ENCODE results near the gene DCK.
"Not testable (repeated sequence)": the region's sequence is repeated elsewhere in the genome, so short reads cannot be mapped to it uniquely, and the experiment has no call there.

DCK gene

GRCh38 chr4:70997036-70997435 lies 3.6 kb downstream of the DCK start:
- DNase-seq (ENCODE audit: low read depth), result no peak
- H3K4me3 ChIP-seq (ENCODE audit: control insufficient read depth, low read depth, low read length), result no peak overlapping the region
- no peak for TF ChIP-seq CTCF (IDR thresholded peaks at IDR 0.05; ENCODE audit: control insufficient read depth, insufficient read depth, low read depth, low read length, missing control alignments)

DNA sequence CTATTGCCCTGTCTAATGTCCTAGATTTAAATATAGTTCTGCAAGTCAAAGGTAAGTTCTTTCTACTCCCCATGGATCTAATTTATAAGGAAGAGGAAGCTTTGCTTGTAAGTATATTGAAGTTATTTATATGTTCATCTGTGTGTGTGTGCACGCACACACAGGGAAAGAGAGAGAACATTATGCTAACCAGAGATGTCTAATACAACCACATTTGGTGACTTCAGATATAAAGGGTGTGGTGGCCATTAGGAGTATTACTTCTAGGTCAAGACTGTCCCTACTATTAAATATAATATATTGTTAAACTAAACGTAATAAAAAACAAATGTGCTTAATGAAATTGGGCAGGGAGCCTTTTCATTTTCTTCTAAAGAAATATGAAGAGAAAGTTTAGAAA lies 4.1 kb downstream of the DCK start:
- H3K4me3 ChIP-seq (ENCODE audit: control insufficient read depth, low read depth, low read length), result no peak overlapping the region
- no peak for DNase-seq (ENCODE audit: low read depth)
- TF ChIP-seq CTCF (IDR thresholded peaks at IDR 0.05; ENCODE audit: control insufficient read depth, insufficient read depth, low read depth, low read length, missing control alignments), result no peak

DNA sequence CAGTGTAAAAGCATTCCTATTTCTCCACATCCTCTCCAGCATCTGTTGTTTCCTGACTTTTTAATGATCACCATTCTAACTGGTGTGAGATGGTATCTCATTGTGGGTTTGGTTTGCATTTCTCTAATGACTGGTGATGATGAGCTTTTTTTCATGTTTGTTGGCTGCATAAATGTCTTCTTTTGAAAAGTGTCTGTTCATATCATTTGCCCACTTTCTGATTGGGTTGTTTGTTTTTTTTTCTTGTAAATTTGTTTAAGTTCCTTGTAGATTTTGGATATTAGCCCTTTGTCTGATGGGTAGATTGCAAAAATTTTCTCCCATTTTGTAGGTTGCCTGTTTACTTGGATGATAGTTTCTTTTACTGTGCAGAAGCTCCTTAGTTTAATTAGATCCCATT lies 6.2 kb downstream of the DCK start:
- not testable (repeated sequence) for DNase-seq (ENCODE audit: low read depth); H3K4me3 ChIP-seq (ENCODE audit: control insufficient read depth, low read depth, low read length)

GRCh38 chr4:71001363-71001762 lies 7.9 kb downstream of the DCK start:
- not testable (repeated sequence) for H3K4me3 ChIP-seq (ENCODE audit: control insufficient read depth, low read depth, low read length); DNase-seq (ENCODE audit: low read depth)

DNA sequence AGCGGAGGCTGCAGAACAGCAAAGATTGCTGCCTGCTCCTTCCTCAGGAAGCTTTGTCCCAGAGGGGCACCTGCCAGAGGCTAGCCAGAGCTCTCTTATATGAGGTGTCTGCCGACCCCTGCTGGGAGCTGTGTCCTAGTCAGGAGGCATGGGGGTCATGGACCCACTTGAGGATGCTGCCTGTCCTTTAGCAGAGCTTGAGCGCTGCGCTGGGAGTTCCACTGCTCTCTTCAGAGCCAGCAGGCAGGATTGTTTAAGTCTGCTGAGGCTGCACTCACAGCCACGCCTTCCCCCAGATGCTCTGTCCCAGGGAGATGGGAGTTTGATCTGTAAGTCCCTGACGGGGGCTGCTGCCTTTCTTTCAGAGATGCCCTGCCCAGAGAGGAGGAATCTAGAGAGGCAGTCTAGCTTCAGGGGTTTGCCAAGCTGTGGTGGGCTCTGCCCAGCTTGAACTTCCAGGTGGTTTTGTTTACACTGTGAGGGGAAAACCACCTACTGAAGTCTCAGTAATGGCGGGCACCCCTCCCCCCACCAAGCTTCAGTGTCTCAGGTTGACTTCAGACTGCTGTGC lies 10.9 kb downstream of the DCK start:
- no peak for TF ChIP-seq CTCF (IDR thresholded peaks at IDR 0.05; ENCODE audit: control insufficient read depth, insufficient read depth, low read depth, low read length, missing control alignments)
- DNase-seq (ENCODE audit: low read depth), result no peak
- no peak overlapping the region for H3K4me3 ChIP-seq (ENCODE audit: control insufficient read depth, low read depth, low read length)

GRCh38 chr4:71005025-71005424 lies 11.6 kb downstream of the DCK start:
- not testable (repeated sequence) for DNase-seq (ENCODE audit: low read depth); H3K4me3 ChIP-seq (ENCODE audit: control insufficient read depth, low read depth, low read length)

DNA sequence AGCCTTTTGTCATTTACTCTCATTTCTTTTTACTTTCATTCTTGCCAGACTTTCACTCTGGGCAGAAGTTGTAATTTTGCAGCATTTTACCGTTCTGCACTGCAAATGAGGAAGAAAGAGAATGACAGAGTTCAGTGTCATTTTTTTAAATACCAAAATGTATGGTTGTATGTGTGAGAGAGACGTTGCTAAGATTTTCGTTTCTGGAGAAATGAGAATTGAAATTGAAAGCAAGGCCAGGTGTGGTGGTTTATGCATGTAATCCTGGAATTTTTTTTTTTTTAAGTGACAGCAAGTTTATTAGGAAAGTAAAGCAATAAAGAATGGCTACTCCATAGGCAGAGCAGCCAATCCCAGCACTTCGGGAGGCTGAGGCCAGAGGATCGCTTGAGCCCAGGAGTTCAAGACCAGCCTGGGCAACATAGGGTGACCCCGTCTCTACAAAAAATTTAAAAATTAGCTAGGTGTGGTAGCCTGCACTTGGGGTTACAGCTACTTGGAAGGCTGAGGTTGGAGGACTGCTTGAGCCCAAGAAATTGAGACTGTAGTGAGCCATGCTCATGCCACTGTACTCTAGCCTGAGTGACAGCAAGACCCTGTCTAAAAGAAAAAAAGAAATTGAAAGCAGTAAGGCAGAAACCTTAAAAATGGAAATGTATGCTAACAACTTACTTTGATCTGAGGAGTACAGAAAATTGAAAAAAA lies 12.9 kb downstream of the DCK start:
- no peak overlapping the region for H3K4me3 ChIP-seq (ENCODE audit: control insufficient read depth, low read depth, low read length)
- no peak for DNase-seq (ENCODE audit: low read depth)

DNA sequence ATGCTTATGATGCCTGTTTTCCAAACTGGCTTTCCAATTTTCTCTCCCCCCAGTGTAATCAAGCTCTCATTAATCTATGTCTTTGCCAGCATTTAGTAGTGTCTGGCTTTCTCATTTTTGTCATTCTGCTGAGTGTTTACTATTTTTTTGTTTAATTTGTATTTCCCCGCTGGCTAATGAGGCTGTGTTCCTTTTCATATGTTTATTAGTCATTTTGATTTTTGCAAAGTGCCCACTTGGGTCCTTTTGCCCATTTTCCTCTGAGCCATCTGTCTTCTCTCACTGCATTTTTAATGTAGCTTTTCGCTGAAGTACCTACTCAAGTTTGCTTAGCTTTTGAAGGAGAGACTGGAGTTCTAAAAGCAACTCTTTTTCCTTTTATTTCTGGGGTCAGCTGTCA lies 14.7 kb downstream of the DCK start:
- H3K4me3 ChIP-seq (ENCODE audit: control insufficient read depth, low read depth, low read length), result no peak overlapping the region
- TF ChIP-seq CTCF (IDR thresholded peaks at IDR 0.05; ENCODE audit: control insufficient read depth, insufficient read depth, low read depth, low read length, missing control alignments), result no peak
- no peak for DNase-seq (ENCODE audit: low read depth)

More for the DNA sequence above, 12.9 kb downstream of the DCK start:
- no peak for TF ChIP-seq CTCF (IDR thresholded peaks at IDR 0.05; ENCODE audit: control insufficient read depth, insufficient read depth, low read depth, low read length, missing control alignments)

All from AG09309 (cell line).